DND-41 (cell line): Measurements from ENCODE around the gene NEK2.
A peak's percentile ranks its signal among the peaks of the same experiment; 100 is the strongest.

ENCODE experiments used
- ATAC-seq: fragments of 200-7000 bp; cut with Tn5 transposase; 3 replicates; pipeline ENCODE4 v1.9.1; 2021; ENCODE audit warnings: low read depth; ENCODE audit not compliant: insufficient read depth
- DNase-seq: peaks from one replicate; pipeline ENCODE4 v3.0.0-alpha.2; 2020
- H2AFZ ChIP-seq: 2 replicates; pipeline ENCODE4 v1.6.0; 2012; ENCODE audit warnings: low read depth, low read length
- H3K27ac ChIP-seq: 2 replicates; pipeline ENCODE4 v1.5.1; 2012; ENCODE audit warnings: low read length, inconsistent platforms
- H3K27me3 ChIP-seq: fragments of 200-600 bp; sonication (generic); 2 replicates; pipeline ENCODE4 v1.6.0; 2012; ENCODE audit warnings: low read length, mild to moderate bottlenecking, inconsistent platforms; ENCODE audit not compliant: insufficient read depth, poor library complexity
- H3K36me3 ChIP-seq: 2 replicates; pipeline ENCODE4 v1.5.1; 2012; ENCODE audit warnings: low read length, inconsistent platforms; ENCODE audit not compliant: insufficient read depth
- H3K4me1 ChIP-seq: 2 replicates; pipeline ENCODE4 v1.5.1; 2012; ENCODE audit warnings: mild to moderate bottlenecking, low read length; ENCODE audit not compliant: insufficient read depth
- H3K4me2 ChIP-seq: 2 replicates; pipeline ENCODE4 v1.6.0; 2012; ENCODE audit warnings: mild to moderate bottlenecking, moderate library complexity, low read length, inconsistent platforms; ENCODE audit not compliant: insufficient read depth
- H3K4me3 ChIP-seq, 2 experiments: fragments of 200-600 bp in 1 of 2; shearing (Covaris generic) in 1 of 2; 2 replicates each; pipeline ENCODE4 v1.5.1; 2012 to 2016; ENCODE audit warnings: inconsistent platforms in 2 of 2, low read length in 2 of 2, mild to moderate bottlenecking in 2 of 2, low read depth in 1 of 2, moderate library complexity in 1 of 2
- H3K79me2 ChIP-seq: 2 replicates; pipeline ENCODE4 v1.6.0; 2012; ENCODE audit warnings: low read length, inconsistent platforms; ENCODE audit not compliant: insufficient read depth
- H3K9ac ChIP-seq: 2 replicates; pipeline ENCODE4 v1.6.0; 2012; ENCODE audit warnings: low read depth, mild to moderate bottlenecking, inconsistent platforms, low read length, moderate library complexity
- H3K9me3 ChIP-seq: 2 replicates; pipeline ENCODE4 v1.5.1; 2012; ENCODE audit warnings: low read length, moderate library complexity, mild to moderate bottlenecking, inconsistent platforms; ENCODE audit not compliant: insufficient read depth, severe bottlenecking
- H4K20me1 ChIP-seq: 2 replicates; pipeline ENCODE4 v1.6.0; 2012; ENCODE audit warnings: low read length; ENCODE audit not compliant: insufficient read depth
- EZH2 ChIP-seq: IDR thresholded peaks from 3 replicates; pipeline ENCODE4 v1.6.1; 2012; ENCODE audit warnings: borderline replicate concordance, low read depth, mild to moderate bottlenecking, moderate library complexity, low read length, inconsistent platforms; ENCODE audit not compliant: severe bottlenecking
- TF ChIP-seq, protein P1 (sequence below): IDR thresholded peaks from 2 replicates; pipeline ENCODE4 v1.5.1; 2012; ENCODE audit warnings: borderline replicate concordance, low read length, moderate library complexity, mild to moderate bottlenecking; ENCODE audit not compliant: poor library complexity, severe bottlenecking; ENCODE audit errors: extremely low read depth

NEK2 gene

DNA sequence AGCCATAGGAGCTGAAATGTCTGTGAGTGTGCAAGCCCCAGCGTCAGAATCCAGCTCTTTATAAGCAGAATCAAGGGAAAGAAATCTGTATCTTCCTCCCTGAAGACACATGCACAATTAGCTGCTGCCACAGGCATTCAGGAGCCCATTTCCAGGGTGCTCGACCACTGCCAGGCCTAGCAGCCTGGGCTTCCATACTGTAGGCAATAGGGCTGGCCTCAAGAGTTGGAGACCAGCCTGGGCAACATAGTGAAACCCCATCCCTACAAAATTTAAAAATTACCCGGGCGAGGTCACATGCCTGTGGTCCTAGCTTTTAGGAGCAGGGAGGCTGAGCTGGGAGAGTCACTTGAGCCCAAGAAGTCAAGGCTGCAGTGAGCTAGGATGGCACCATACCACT lies 41.0 kb downstream of the NEK2 start:
- Histone ChIP-seq H3K4me1 (no peaks in the 10 kb centered on the region), H3K27ac (no peak overlapping the region), H3K9me3 (no peaks in the 10 kb centered on the region), H3K27me3 (no peaks in the 10 kb centered on the region), H4K20me1 (no peaks in the 10 kb centered on the region), H3K4me3 (no peak overlapping the region), H3K4me2 (no peak overlapping the region), H3K79me2 (no peaks in the 10 kb centered on the region), H3K9ac (no peak overlapping the region), H2AFZ (no peak overlapping the region), H3K36me3 (no peaks in the 10 kb centered on the region)
- ATAC-seq: no peak
- no peak for TF ChIP-seq EZH2
- TF ChIP-seq, protein P1, sequence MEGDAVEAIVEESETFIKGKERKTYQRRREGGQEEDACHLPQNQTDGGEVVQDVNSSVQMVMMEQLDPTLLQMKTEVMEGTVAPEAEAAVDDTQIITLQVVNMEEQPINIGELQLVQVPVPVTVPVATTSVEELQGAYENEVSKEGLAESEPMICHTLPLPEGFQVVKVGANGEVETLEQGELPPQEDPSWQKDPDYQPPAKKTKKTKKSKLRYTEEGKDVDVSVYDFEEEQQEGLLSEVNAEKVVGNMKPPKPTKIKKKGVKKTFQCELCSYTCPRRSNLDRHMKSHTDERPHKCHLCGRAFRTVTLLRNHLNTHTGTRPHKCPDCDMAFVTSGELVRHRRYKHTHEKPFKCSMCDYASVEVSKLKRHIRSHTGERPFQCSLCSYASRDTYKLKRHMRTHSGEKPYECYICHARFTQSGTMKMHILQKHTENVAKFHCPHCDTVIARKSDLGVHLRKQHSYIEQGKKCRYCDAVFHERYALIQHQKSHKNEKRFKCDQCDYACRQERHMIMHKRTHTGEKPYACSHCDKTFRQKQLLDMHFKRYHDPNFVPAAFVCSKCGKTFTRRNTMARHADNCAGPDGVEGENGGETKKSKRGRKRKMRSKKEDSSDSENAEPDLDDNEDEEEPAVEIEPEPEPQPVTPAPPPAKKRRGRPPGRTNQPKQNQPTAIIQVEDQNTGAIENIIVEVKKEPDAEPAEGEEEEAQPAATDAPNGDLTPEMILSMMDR: no peak
- no peak for DNase-seq

DNA sequence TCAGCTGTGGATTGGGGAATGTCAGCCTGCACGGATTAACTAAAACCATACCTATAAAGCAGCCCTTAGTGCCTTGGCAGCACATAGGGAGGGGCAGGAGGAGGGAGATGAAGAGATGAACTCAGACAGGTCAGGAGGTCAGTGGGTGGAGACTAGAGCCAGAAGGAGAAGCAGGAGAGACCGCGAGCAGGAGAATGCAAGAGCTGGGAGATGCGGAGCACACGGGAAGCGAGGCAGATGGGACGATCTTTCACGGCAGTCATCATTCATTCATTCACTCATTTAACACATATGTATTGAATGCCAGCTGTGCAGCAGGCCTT lies 41.9 kb downstream of the NEK2 start:
- Histone ChIP-seq H3K4me1 (no peaks in the 10 kb centered on the region), H3K9ac (no peak overlapping the region), H4K20me1 (no peaks in the 10 kb centered on the region), H3K27me3 (peaks cover 5% of the 10 kb centered on the region), H3K27ac (no peak overlapping the region), H3K79me2 (no peaks in the 10 kb centered on the region), H3K9me3 (no peaks in the 10 kb centered on the region), H2AFZ (no peak overlapping the region), H3K4me3 (no peak overlapping the region), H3K4me2 (no peak overlapping the region), H3K36me3 (no peaks in the 10 kb centered on the region)
- TF ChIP-seq, protein P1: no peak
- no peak for TF ChIP-seq EZH2
- DNase-seq: no peak
- ATAC-seq: no peak

DNA sequence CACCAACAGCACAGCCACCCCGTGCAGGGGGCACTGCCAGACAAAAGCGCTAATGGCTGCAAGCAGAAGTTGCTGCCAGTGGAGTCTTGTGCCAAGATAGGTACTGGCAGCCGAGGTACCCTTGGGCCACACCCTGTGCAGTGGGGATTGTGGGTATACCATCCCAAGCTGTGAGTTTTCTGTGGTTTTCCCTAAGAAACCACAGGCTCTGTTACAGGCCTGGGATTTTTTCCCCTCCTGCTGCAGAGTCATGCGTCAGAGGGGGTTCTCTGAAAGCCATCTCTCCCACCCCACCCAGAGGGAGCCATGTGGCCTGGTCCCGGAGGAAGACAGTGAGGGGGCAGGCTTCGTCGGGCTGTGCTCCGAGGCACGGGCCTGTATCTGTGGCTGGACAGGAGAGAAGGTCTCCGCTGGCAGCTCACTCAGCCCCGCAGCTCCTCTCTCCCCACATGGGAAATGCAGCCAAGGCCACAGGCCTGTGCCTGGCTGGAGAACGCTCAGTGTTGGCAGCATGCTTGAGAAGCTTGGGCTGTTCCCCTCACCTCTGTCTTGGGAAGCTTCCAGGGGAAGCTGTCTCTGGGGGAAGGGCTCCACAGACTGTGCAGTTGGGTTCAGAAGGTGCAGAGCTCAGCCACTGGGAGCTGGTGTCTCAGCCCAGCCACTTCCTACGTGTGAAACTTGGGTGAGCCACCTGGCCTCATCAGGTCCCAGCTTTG lies 42.5 kb downstream of the NEK2 start:
- Histone ChIP-seq H3K9me3 (no peaks in the 10 kb centered on the region), H3K27me3 (peaks cover 8% of the 10 kb centered on the region), H3K79me2 (no peaks in the 10 kb centered on the region), H3K4me1 (no peaks in the 10 kb centered on the region), H4K20me1 (no peaks in the 10 kb centered on the region), H3K9ac (no peak overlapping the region), H3K4me2 (no peak overlapping the region), H3K4me3 (no peak overlapping the region), H3K27ac (no peak overlapping the region), H3K36me3 (no peaks in the 10 kb centered on the region), H2AFZ (no peak overlapping the region)
- TF ChIP-seq EZH2: no peak
- TF ChIP-seq, protein P1: no peak
- peak; percentile 39 for ATAC-seq
- no peak for DNase-seq
